ENCODE data around the gene CEP170B. TPM values are rescaled to one million over a fixed set of nuclear protein-coding genes. Genes with fewer than 3 reads are reported as not detected.

Gene CEP170B
- total and polyA plus RNA-seq, 2 of the 8 experiments (the other 6 are each of a cell fraction or from before 2014, with no cell fraction given), result 9.1 to 33.8 TPM

GRCh38 chr14:104937694-104938365 lies 72.8 kb downstream of the CEP170B start (continued):
- TF ChIP-seq CHD7 (IDR thresholded peaks at IDR 0.05; ENCODE audit: insufficient replicate concordance, low read length) (no peak), SRF (IDR thresholded peaks at IDR 0.05; ENCODE audit: low read depth, low read length) (no peak), TAF7 (optimal IDR thresholded peaks at IDR 0.05; ENCODE audit: borderline replicate concordance, low read depth, low read length) (no peak), CHD2 (IDR thresholded peaks at IDR 0.05; ENCODE audit: low read length) (no peak), GTF2F1 (IDR thresholded peaks at IDR 0.05; ENCODE audit: borderline replicate concordance, low read depth, low read length) (no peak), JUND (IDR thresholded peaks at IDR 0.05; ENCODE audit: low read length) (no peak), RAD21 (IDR thresholded peaks at IDR 0.05 in 1 of 2, conservative IDR thresholded peaks at IDR 0.05 in 1 of 2; ENCODE audit: low read depth in 2 of 2, low read length in 2 of 2) (no peak), E2F6 (IDR thresholded peaks at IDR 0.05) (no peak)

Measured in H1 (cell line).